Neural cell (in vitro differentiated cells): Measurements from ENCODE around the gene PRKCA. TPM values are rescaled to one million over a fixed set of nuclear protein-coding genes. Genes with fewer than 3 reads are reported as not detected.

Source experiments
- H2AFZ ChIP-seq: fragments of 200-600, 300-800 bp; sonication (generic), shearing (Covaris generic); 2 replicates; pipeline ENCODE4 v1.6.0; 2014; ENCODE audit warnings: low read depth, mild to moderate bottlenecking, antibody characterized with exemption, low read length, moderate library complexity
- H3F3A ChIP-seq: fragments of 200-600 bp; shearing (Covaris generic); 2 replicates; pipeline ENCODE4 v1.6.1; 2016; ENCODE audit warnings: mild to moderate bottlenecking, moderate library complexity, mixed read lengths, antibody characterized with exemption, low read length; ENCODE audit not compliant: insufficient read depth, poor library complexity, severe bottlenecking
- H3K27ac ChIP-seq: fragments of 200-600, 300-800 bp; sonication (generic), shearing (Covaris generic); 2 replicates; pipeline ENCODE4 v1.5.1; 2014; ENCODE audit warnings: mild to moderate bottlenecking, low read length, moderate library complexity
- H3K27me3 ChIP-seq: fragments of 300-800, 200-600 bp; sonication (generic), shearing (Covaris generic); 2 replicates; pipeline ENCODE4 v1.6.0; 2014; ENCODE audit warnings: mild to moderate bottlenecking, low read depth, low read length, moderate library complexity; ENCODE audit not compliant: insufficient read depth
- H3K36me3 ChIP-seq: fragments of 300-800, 200-600 bp; sonication (generic), shearing (Covaris generic); 2 replicates; pipeline ENCODE4 v1.5.1; 2014; ENCODE audit warnings: mild to moderate bottlenecking, antibody characterized with exemption, low read length, moderate library complexity; ENCODE audit not compliant: insufficient read depth
- H3K4me2 ChIP-seq: fragments of 300-800, 200-600 bp; sonication (generic), shearing (Covaris generic); 2 replicates; pipeline ENCODE4 v1.6.0; 2014; ENCODE audit warnings: mild to moderate bottlenecking, low read length
- H3K4me3 ChIP-seq: fragments of 300-800, 200-600 bp; sonication (generic), shearing (Covaris generic); 2 replicates; pipeline ENCODE4 v1.5.1; 2014; ENCODE audit warnings: mild to moderate bottlenecking, low read length, moderate library complexity
- H3K79me2 ChIP-seq: fragments of 200-600 bp; shearing (Covaris generic); replicated peaks from 2 replicates; pipeline ENCODE4 v1.6.0; 2014; ENCODE audit warnings: mild to moderate bottlenecking, low read length, moderate library complexity; ENCODE audit not compliant: insufficient read depth
- H3K9ac ChIP-seq: fragments of 300-800, 200-600 bp; sonication (generic), shearing (Covaris generic); 2 replicates; pipeline ENCODE4 v1.6.1; 2016; ENCODE audit warnings: mild to moderate bottlenecking, low read length, mixed read lengths
- H3K9me2 ChIP-seq: fragments of 200-600 bp; shearing (Covaris generic); 2 replicates; pipeline ENCODE4 v1.6.1; 2016; ENCODE audit warnings: mild to moderate bottlenecking, low read length, mixed read lengths; ENCODE audit not compliant: insufficient read depth
- H3K9me3 ChIP-seq: fragments of 200-600, 300-800 bp; sonication (generic), shearing (Covaris generic); 2 replicates; pipeline ENCODE4 v1.6.1; 2016; ENCODE audit warnings: mild to moderate bottlenecking, mixed run types, low read length, moderate library complexity, mixed read lengths
- H4K20me1 ChIP-seq: fragments of 200-600 bp; shearing (Covaris generic); 2 replicates; pipeline ENCODE4 v1.6.1; 2016; ENCODE audit warnings: mild to moderate bottlenecking, mixed run types; ENCODE audit not compliant: insufficient read depth
- CTCF ChIP-seq: fragments of 450-650 bp; IDR thresholded peaks from 2 replicates; pipeline ENCODE4 v1.5.1; 2014; ENCODE audit warnings: antibody characterized with exemption, mild to moderate bottlenecking, moderate library complexity; ENCODE audit not compliant: poor library complexity, severe bottlenecking
- EP300 ChIP-seq: fragments of 450-650 bp; conservative IDR thresholded peaks from 2 replicates; pipeline ENCODE4 v1.6.1; 2014; ENCODE audit warnings: antibody characterized with exemption, mild to moderate bottlenecking, moderate library complexity; ENCODE audit not compliant: poor library complexity, severe bottlenecking
- EZH2 ChIP-seq: fragments of 200-600, 300-800 bp; shearing (Covaris generic), sonication (generic); IDR thresholded peaks from 2 replicates; pipeline ENCODE4 v1.6.1; 2014; ENCODE audit warnings: antibody characterized with exemption, low read length, borderline replicate concordance, mild to moderate bottlenecking; ENCODE audit not compliant: insufficient read depth, poor library complexity, severe bottlenecking
- POLR2AphosphoS5 ChIP-seq: IDR thresholded peaks from 2 replicates; pipeline ENCODE4 v1.6.1; 2012
- RAD21 ChIP-seq: fragments of 450-650 bp; conservative IDR thresholded peaks from 2 replicates; pipeline ENCODE4 v1.6.1; 2014; ENCODE audit warnings: antibody characterized with exemption, mild to moderate bottlenecking, moderate library complexity
- SMC3 ChIP-seq: fragments of 450-650 bp; conservative IDR thresholded peaks from 2 replicates; pipeline ENCODE4 v1.6.1; 2014; ENCODE audit warnings: antibody characterized with exemption, mild to moderate bottlenecking, moderate library complexity; ENCODE audit not compliant: poor library complexity
- polyA plus RNA-seq: library from polyadenylated mRNA; depleted of rRNA; stranded (reverse); fragments of >200 nt; gene quantifications from 2 replicates; pipeline ENCODE4 v1.2.3, GENCODE V29; 2014
- TF ChIP-seq, protein P1 (sequence below): IDR thresholded peaks from 2 replicates; pipeline ENCODE4 v1.6.1; 2012; ENCODE audit warnings: borderline replicate concordance

Gene PRKCA
- polyA plus RNA-seq, 1 donor from 2014 or later = 5.9 TPM

GRCh38 chr17:66775881-66776400 is 473.5 kb downstream of the PRKCA start:
- Histone ChIP-seq H3K9ac (no peak overlapping the region), H3K36me3 (no peaks in the 10 kb centered on the region), H3K79me2 (no peaks in the 10 kb centered on the region), H3K9me3 (no peaks in the 10 kb centered on the region), H2AFZ (no peak overlapping the region), H3K9me2 (no peaks in the 10 kb centered on the region), H3K4me3 (no peak overlapping the region), H3F3A (no peaks in the 10 kb centered on the region), H3K4me2 (no peak overlapping the region), H4K20me1 (no peaks in the 10 kb centered on the region), H3K27me3 (no peaks in the 10 kb centered on the region), H3K27ac (no peak overlapping the region)
- no peak for TF ChIP-seq EZH2
- no peak for TF ChIP-seq SMC3
- no peak for TF ChIP-seq CTCF
- TF ChIP-seq, protein P1, sequence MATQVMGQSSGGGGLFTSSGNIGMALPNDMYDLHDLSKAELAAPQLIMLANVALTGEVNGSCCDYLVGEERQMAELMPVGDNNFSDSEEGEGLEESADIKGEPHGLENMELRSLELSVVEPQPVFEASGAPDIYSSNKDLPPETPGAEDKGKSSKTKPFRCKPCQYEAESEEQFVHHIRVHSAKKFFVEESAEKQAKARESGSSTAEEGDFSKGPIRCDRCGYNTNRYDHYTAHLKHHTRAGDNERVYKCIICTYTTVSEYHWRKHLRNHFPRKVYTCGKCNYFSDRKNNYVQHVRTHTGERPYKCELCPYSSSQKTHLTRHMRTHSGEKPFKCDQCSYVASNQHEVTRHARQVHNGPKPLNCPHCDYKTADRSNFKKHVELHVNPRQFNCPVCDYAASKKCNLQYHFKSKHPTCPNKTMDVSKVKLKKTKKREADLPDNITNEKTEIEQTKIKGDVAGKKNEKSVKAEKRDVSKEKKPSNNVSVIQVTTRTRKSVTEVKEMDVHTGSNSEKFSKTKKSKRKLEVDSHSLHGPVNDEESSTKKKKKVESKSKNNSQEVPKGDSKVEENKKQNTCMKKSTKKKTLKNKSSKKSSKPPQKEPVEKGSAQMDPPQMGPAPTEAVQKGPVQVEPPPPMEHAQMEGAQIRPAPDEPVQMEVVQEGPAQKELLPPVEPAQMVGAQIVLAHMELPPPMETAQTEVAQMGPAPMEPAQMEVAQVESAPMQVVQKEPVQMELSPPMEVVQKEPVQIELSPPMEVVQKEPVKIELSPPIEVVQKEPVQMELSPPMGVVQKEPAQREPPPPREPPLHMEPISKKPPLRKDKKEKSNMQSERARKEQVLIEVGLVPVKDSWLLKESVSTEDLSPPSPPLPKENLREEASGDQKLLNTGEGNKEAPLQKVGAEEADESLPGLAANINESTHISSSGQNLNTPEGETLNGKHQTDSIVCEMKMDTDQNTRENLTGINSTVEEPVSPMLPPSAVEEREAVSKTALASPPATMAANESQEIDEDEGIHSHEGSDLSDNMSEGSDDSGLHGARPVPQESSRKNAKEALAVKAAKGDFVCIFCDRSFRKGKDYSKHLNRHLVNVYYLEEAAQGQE = no peak

DNA sequence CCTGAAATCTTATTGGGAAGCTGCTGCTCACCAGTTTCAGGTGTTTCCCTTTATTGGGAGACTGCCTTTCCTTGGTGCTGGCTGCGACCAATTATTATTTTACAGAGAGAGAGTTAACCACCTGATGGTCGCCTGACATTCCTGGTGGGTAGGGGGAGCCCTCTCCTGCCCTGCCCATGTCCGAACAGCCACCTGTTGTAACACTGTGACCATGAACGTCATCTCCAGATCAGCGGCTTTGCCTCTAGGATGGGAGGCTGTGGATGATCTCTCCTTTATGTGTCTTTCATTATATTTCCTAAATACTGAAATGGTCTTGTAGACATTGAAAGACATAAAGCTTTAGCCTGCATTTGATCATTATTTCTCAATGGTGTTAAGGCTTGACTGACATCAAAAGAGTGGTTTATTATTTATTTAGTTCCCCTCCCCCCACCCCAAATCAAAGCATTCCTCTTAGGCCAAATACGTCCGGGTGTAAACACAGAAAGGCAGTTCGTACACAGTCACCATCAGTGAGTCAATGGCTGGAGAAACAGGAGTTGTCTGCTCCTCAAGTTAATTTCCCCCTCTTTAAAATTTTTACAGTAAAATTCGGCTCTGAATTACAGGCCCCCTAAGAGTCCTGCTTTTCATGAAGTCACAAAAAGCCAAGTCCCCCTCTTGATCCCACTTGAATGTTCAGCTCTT is 474.7 kb downstream of the PRKCA start:
- no peak overlapping the region for H3K9ac ChIP-seq
- H3K79me2 ChIP-seq = no peaks in the 10 kb centered on the region
- H3F3A ChIP-seq = no peaks in the 10 kb centered on the region
- no peaks in the 10 kb centered on the region for H3K9me2 ChIP-seq
- no peaks in the 10 kb centered on the region for H3K9me3 ChIP-seq
- no peaks in the 10 kb centered on the region for H3K36me3 ChIP-seq
- H3K4me3 ChIP-seq = no peak overlapping the region
- TF ChIP-seq EP300 = no peak
- no peak for TF ChIP-seq RAD21
- no peak for TF ChIP-seq CTCF
- TF ChIP-seq POLR2AphosphoS5 = no peak
- H4K20me1 ChIP-seq = no peaks in the 10 kb centered on the region
- H3K27me3 ChIP-seq = no peaks in the 10 kb centered on the region
- H3K27ac ChIP-seq = no peak overlapping the region
- no peak overlapping the region for H2AFZ ChIP-seq
- no peak overlapping the region for H3K4me2 ChIP-seq
